Mucosa of descending colon (tissue), 3 donors: ENCODE data around the gene ARHGAP26. TPM values are rescaled to one million over a fixed set of nuclear protein-coding genes. Genes with fewer than 3 reads are reported as not detected.
"Not testable (repeated sequence)": the region's sequence is repeated elsewhere in the genome, so short reads cannot be mapped to it uniquely, and the experiment has no call there.

Experiments used
- ATAC-seq: fragments of 200-7000 bp; cut with Tn5 transposase; one replicate; pipeline ENCODE4 v1.9.1; 2020; ENCODE audit warnings: mild to moderate bottlenecking, moderate library complexity
- DNase-seq, 3 donors: peaks; one replicate each; pipeline ENCODE4 v3.0.0-alpha.2; 2020
- H3K36me3 ChIP-seq: fragments of 200-600 bp; one replicate; pipeline ENCODE4 v1.8.0; 2021; ENCODE audit warnings: low read depth, mild to moderate bottlenecking
- H3K4me1 ChIP-seq: fragments of 200-600 bp; one replicate; pipeline ENCODE4 v1.8.0; 2021; ENCODE audit warnings: low read depth, mild to moderate bottlenecking
- H3K4me3 ChIP-seq: fragments of 200-600 bp; one replicate; pipeline ENCODE4 v1.8.0; 2021; ENCODE audit warnings: mild to moderate bottlenecking
- H3K9me3 ChIP-seq: fragments of 200-600 bp; one replicate; pipeline ENCODE4 v1.8.0; 2021; ENCODE audit warnings: mild to moderate bottlenecking
- intact Hi-C, 2 donors: fragments of 100-400 bp; cut with DNase I in 1 of 2; cut with micrococcal nuclease in 1 of 2; formaldehyde crosslinking; loops; one replicate each; pipeline versions ENCODE4 v1.11.0 to v1.11.1; 2022; cut with DNase I, micrococcal nuclease
- total RNA-seq, 3 donors: library from RNA; stranded (reverse); fragmentation: NEBNext Ultra II Directional in 2 of 3; extraction: Animal tissue kit (Norgen Biotek cat#: 25700) in 2 of 3; gene quantifications; one replicate each; pipeline versions ENCODE4 v1.2.1 to v1.2.4, GENCODE V29; 2021 to 2023
- TF ChIP-seq, protein P1 (sequence below): fragments of 200-600 bp; IDR thresholded peaks from one replicate; pipeline ENCODE4 v1.8.0; 2022; ENCODE audit warnings: antibody characterized with exemption, mild to moderate bottlenecking
- donor health status: DM: no; HTN: no; CAD: no; lungs with moderate emphysema.
- donor health status: DM: no; HTN: no; CAD: no.
- donor health status: DM: no; HTN: yes; CAD: no.

ARHGAP26 gene
- total RNA-seq, 3 donors from 2014 or later = 52.9 to 96.0 (median 67.8) TPM

DNA sequence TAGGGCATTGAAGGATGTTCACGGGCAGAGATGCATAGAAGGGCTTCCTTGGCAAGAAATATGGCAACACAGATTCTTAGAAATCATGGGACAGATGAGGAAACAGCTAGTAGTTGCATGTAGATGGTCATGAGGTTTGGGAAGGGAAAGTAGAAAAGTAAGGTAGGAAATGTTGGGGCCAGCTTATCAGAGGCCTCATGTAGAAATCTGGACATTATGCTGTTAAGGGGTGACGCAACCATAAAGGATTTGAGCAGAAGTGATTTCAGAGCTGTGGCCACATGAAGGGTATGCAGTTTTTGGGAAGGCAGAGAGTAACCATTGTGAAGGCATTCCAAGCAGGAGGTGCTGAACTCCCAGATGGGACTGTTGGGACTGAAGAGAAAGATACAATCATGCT, 224.0 kb downstream of the ARHGAP26 start:
- DNase-seq (no peak), ATAC-seq (no peak)
- TF ChIP-seq, protein P1, sequence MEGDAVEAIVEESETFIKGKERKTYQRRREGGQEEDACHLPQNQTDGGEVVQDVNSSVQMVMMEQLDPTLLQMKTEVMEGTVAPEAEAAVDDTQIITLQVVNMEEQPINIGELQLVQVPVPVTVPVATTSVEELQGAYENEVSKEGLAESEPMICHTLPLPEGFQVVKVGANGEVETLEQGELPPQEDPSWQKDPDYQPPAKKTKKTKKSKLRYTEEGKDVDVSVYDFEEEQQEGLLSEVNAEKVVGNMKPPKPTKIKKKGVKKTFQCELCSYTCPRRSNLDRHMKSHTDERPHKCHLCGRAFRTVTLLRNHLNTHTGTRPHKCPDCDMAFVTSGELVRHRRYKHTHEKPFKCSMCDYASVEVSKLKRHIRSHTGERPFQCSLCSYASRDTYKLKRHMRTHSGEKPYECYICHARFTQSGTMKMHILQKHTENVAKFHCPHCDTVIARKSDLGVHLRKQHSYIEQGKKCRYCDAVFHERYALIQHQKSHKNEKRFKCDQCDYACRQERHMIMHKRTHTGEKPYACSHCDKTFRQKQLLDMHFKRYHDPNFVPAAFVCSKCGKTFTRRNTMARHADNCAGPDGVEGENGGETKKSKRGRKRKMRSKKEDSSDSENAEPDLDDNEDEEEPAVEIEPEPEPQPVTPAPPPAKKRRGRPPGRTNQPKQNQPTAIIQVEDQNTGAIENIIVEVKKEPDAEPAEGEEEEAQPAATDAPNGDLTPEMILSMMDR = no peak
- Histone ChIP-seq H3K9me3 (no peaks in the 10 kb centered on the region), H3K4me1 (no peaks in the 10 kb centered on the region), H3K4me3 (no peak overlapping the region), H3K36me3 (no peaks in the 10 kb centered on the region)
- intact Hi-C loops = no loop called here

DNA sequence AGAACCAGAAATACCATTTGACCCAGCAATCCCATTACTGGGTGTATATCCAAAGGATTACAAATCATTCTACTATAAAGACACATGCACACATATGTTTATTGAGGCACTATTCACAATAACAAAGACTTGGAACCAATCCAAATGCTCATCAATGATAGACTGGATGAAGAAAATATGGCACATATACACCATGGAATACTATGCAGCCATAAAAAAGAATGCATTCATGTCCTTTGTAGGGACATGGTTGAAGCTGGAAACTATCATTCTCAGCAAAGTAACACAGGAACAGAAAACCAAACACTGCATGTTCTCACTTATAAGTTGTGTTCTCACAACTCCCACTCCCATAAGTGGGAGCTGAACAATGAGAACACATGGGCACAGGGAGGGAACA, 225.4 kb downstream of the ARHGAP26 start:
- H3K36me3 ChIP-seq, intact Hi-C loops, H3K4me3 ChIP-seq: not testable (repeated sequence)

DNA sequence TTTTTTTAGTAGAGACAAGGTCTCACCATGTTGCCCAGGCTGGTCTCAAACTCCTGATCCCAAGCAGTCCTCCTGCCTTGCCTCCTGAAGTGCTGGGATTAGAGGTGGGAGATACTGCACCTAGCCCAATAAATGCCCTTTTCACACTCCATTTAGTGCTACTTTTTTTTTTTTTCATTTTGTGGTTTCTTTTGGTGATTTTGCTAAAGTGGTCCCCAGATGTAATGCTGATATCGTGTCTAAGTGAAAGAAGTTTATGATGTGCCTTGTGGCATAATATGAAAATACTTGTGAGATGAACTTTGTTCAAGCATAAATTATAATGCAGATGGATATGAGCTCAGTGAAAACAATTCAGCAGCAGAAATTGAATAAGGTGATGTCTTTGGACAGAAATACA, 227.4 kb downstream of the ARHGAP26 start:
- no peak for DNase-seq
- Histone ChIP-seq H3K9me3 (no peaks in the 10 kb centered on the region), H3K4me3 (no peak overlapping the region), H3K4me1 (no peaks in the 10 kb centered on the region), H3K36me3 (no peaks in the 10 kb centered on the region)
- no peak for ATAC-seq
- TF ChIP-seq, protein P1 = no peak
- intact Hi-C loops = no loop called here

More for the DNA sequence above, 225.4 kb downstream of the ARHGAP26 start:
- not testable (repeated sequence) for H3K4me1 ChIP-seq, ATAC-seq, DNase-seq, H3K9me3 ChIP-seq

DNA sequence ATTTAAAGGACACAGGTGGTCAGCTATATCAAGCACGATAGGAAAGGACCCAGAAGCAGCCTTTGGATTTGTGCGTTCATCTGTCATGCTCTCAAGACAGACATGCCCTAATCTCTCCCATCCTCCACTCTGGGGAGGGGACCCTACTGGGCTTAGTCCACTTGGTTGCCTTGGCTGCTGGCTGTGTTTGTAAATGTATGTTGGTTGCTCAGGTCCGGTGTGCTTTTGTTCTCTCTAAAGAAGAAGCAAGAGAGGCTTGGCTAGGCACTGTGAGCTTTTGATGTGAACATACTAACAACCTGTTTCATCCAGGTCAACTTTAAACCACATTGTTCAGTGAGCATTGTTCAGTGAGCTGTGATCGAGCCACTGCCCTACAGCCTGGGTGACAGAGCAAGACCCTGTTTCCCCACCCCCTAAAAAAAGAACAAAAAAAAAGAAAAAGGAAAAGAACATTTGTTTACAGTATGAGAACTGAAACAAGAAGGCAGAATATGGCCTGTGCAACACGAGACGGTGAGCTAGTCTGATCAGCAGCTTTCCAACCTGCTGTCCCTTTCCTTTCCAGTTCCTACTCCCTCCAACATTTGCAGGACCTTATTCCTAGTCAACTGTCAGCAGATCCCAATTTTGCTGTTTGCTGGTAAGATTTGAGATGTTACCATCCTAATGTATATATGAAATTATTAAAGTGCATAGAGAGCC, 228.3 kb downstream of the ARHGAP26 start:
- Histone ChIP-seq H3K9me3 (no peaks in the 10 kb centered on the region), H3K4me1 (no peaks in the 10 kb centered on the region), H3K36me3 (no peaks in the 10 kb centered on the region), H3K4me3 (no peak overlapping the region)
- intact Hi-C loops = no loop called here
- DNase-seq (no peak), ATAC-seq (no peak)
- TF ChIP-seq, protein P1 = no peak

DNA sequence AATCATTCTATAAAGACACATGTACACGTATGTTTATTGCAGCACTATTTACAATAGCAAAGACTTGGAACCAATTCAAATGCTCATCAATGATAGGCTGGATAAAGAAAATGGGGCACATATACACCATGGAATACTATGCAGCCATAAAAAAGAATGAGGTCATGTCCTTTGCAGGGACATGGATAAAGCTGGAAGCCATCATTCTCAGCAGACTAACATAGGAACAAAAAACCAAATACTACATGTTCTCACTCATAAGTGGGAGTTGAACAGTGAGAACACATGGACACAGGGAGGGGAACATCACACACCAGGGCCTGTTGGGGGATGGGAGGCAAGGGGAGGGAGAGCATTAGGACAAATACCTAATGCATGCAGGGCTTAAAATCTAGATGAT, 230.4 kb downstream of the ARHGAP26 start:
- H3K4me3 ChIP-seq, ATAC-seq, H3K36me3 ChIP-seq, DNase-seq, intact Hi-C loops, H3K4me1 ChIP-seq, H3K9me3 ChIP-seq: not testable (repeated sequence)

DNA sequence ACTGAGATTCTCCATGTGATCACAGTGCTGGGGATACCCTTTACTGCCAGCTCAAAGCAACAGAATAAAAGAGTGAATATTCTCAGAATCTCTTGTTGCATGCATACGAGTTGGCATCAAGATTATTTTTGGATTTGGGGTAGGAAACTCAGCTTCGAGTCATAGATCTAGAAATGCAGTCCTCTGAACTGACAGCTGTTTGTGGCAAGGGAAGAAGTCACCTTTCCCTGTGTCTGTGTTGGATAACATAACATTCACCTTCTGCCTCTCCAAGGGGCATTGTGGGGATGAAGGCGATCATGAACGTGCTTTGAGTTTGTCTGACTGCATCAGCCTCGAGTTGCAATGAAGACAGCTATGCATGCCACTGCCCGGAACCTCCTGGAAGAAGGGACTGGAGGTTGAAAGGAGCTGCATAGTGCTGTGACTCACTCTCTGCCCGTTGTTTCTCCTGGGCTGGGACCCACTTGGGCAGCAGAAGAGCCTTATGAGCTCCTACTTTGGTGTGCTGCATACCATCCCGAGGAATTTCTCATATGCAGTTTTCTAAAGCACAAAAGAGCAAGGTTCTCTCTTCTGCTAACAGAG, 231.7 kb downstream of the ARHGAP26 start:
- DNase-seq (no peak), ATAC-seq (peak; percentile 21)

More for the DNA sequence above, 231.7 kb downstream of the ARHGAP26 start:
- Histone ChIP-seq H3K9me3 (no peaks in the 10 kb centered on the region), H3K36me3 (no peaks in the 10 kb centered on the region), H3K4me3 (no peak overlapping the region), H3K4me1 (no peaks in the 10 kb centered on the region)
- intact Hi-C loops = no loop called here
- TF ChIP-seq, protein P1 = no peak
